Ishikawa (cell line): ENCODE measurements around the gene HBQ1.

Source experiments
- CEBPB ChIP-seq: IDR thresholded peaks from 2 replicates; pipeline ENCODE4 v1.6.1; 2012
- CREB1 ChIP-seq: IDR thresholded peaks from 2 replicates; pipeline ENCODE4 v1.6.1; 2012; ENCODE audit warnings: low read depth
- EGR1 ChIP-seq: IDR thresholded peaks from 2 replicates; pipeline ENCODE4 v1.6.1; 2012
- EP300 ChIP-seq: IDR thresholded peaks from 2 replicates; pipeline ENCODE4 v1.6.1; 2012; ENCODE audit warnings: borderline replicate concordance
- FOXM1 ChIP-seq: IDR thresholded peaks from 2 replicates; pipeline ENCODE4 v1.6.1; 2012; ENCODE audit warnings: low read depth, borderline replicate concordance
- NFIC ChIP-seq: IDR thresholded peaks from 2 replicates; pipeline ENCODE4 v1.6.1; 2012
- RAD21 ChIP-seq: IDR thresholded peaks from 2 replicates; pipeline ENCODE4 v1.6.1; 2012; ENCODE audit warnings: low read depth
- TAF1 ChIP-seq: IDR thresholded peaks from 2 replicates; pipeline ENCODE4 v1.6.1; 2012; ENCODE audit warnings: low read depth, mild to moderate bottlenecking
- TCF12 ChIP-seq: IDR thresholded peaks from 2 replicates; pipeline ENCODE4 v1.6.1; 2012; ENCODE audit warnings: low read depth
- TEAD4 ChIP-seq: IDR thresholded peaks from 2 replicates; pipeline ENCODE4 v1.6.1; 2012
- YY1 ChIP-seq: IDR thresholded peaks from 2 replicates; pipeline ENCODE4 v1.6.1; 2012; ENCODE audit warnings: low read depth
- ZBTB7A ChIP-seq: IDR thresholded peaks from 2 replicates; pipeline ENCODE4 v1.6.1; 2012; ENCODE audit warnings: low read depth
- TF ChIP-seq, protein P1 (sequence below): IDR thresholded peaks from 2 replicates; pipeline ENCODE4 v1.6.1; 2012
- TF ChIP-seq, protein P2 (sequence below): IDR thresholded peaks from 2 replicates; pipeline ENCODE4 v1.6.1; 2012; ENCODE audit warnings: low read depth, mild to moderate bottlenecking
- TF ChIP-seq, protein P3 (sequence below): IDR thresholded peaks from 2 replicates; pipeline ENCODE4 v1.6.1; 2012

Gene HBQ1

DNA sequence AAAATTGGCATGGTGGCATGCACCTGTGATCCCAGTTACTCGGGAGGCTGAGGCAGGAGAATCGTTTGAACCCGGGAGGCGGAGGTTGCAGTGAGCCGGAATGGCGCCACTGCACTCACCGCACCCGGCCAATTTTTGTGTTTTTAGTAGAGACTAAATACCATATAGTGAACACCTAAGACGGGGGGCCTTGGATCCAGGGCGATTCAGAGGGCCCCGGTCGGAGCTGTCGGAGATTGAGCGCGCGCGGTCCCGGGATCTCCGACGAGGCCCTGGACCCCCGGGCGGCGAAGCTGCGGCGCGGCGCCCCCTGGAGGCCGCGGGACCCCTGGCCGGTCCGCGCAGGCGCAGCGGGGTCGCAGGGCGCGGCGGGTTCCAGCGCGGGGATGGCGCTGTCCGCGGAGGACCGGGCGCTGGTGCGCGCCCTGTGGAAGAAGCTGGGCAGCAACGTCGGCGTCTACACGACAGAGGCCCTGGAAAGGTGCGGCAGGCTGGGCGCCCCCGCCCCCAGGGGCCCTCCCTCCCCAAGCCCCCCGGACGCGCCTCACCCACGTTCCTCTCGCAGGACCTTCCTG is at the start of gene HBQ1:
TSS of gene HBQ1 (plus strand) at position 359 of the 575 bp plus-strand sequence. CDS start at position 387, 28 bp downstream.
- TF ChIP-seq TAF1 (no peak), CREB1 (no peak), FOXM1 (no peak), TCF12 (no peak), ZBTB7A (no peak), RAD21 (no peak), TEAD4 (no peak), NFIC (no peak), YY1 (no peak)
- TF ChIP-seq, protein P1, sequence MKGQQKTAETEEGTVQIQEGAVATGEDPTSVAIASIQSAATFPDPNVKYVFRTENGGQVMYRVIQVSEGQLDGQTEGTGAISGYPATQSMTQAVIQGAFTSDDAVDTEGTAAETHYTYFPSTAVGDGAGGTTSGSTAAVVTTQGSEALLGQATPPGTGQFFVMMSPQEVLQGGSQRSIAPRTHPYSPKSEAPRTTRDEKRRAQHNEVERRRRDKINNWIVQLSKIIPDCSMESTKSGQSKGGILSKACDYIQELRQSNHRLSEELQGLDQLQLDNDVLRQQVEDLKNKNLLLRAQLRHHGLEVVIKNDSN: no peak
- TF ChIP-seq, protein P2, sequence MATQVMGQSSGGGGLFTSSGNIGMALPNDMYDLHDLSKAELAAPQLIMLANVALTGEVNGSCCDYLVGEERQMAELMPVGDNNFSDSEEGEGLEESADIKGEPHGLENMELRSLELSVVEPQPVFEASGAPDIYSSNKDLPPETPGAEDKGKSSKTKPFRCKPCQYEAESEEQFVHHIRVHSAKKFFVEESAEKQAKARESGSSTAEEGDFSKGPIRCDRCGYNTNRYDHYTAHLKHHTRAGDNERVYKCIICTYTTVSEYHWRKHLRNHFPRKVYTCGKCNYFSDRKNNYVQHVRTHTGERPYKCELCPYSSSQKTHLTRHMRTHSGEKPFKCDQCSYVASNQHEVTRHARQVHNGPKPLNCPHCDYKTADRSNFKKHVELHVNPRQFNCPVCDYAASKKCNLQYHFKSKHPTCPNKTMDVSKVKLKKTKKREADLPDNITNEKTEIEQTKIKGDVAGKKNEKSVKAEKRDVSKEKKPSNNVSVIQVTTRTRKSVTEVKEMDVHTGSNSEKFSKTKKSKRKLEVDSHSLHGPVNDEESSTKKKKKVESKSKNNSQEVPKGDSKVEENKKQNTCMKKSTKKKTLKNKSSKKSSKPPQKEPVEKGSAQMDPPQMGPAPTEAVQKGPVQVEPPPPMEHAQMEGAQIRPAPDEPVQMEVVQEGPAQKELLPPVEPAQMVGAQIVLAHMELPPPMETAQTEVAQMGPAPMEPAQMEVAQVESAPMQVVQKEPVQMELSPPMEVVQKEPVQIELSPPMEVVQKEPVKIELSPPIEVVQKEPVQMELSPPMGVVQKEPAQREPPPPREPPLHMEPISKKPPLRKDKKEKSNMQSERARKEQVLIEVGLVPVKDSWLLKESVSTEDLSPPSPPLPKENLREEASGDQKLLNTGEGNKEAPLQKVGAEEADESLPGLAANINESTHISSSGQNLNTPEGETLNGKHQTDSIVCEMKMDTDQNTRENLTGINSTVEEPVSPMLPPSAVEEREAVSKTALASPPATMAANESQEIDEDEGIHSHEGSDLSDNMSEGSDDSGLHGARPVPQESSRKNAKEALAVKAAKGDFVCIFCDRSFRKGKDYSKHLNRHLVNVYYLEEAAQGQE: no peak
- TF ChIP-seq, protein P3, sequence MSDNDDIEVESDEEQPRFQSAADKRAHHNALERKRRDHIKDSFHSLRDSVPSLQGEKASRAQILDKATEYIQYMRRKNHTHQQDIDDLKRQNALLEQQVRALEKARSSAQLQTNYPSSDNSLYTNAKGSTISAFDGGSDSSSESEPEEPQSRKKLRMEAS: no peak

DNA sequence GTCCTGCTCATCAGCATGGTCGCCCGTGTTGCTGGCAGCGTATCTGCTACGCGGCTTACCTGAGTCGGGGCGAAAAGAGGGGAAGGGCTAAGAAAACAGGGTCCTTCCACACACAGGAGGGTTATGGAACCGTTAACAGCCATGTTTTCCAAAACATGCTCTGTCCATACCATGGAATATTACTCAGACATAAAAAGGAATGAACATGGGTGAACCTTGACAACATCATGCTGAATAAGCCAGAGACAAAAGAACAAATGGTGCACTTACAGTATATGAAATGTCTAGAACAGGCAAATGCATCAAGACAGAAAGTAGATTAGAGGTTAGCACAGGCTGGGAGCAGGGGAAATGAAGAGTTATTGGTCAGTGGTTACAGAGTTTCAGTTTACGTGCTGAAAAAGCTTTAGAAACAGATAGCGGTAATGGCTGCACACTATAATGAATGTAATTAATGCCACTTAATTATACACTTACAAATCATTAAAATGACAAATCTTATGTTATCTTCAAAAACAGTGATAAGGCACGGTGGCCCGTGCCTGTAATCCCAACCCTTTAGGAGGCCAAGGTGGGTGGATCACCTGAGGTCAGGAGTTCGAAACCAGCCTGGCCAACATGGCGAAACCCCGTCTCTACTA is 49.6 kb upstream of the HBQ1 start:
- TF ChIP-seq NFIC (no peak), YY1 (no peak), ZBTB7A (no peak), RAD21 (no peak), CEBPB (no peak), EGR1 (no peak), TAF1 (no peak)

DNA sequence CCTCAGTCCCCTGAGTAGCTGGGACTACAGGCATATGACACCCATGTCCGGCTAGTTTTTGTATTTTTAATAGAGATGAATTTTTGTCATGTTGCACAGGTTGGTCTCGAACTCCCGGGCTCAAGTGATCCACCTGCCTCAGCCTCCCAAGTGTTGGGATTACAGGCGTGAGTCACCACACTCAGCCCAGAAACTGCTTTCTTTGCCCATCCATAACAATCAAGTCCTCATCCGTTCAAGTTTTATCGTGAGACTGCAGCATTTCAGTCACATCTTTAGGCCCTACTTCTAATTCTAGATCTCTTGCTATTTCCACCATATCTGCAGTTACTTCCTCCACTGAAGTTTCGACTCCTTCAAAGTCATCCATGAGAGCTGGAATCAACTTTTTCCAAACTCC is 48.1 kb upstream of the HBQ1 start:
- TF ChIP-seq, protein P3: no peak
- TF ChIP-seq, protein P1: no peak
- no peak for TF ChIP-seq CEBPB
- no peak for TF ChIP-seq TEAD4
- TF ChIP-seq EP300: no peak
- TF ChIP-seq FOXM1: no peak
- no peak for TF ChIP-seq CREB1
- no peak for TF ChIP-seq EGR1
- no peak for TF ChIP-seq TAF1
- TF ChIP-seq ZBTB7A: no peak
- TF ChIP-seq NFIC: no peak
- TF ChIP-seq, protein P2: no peak
- TF ChIP-seq YY1: no peak
- no peak for TF ChIP-seq TCF12
- no peak for TF ChIP-seq RAD21

DNA sequence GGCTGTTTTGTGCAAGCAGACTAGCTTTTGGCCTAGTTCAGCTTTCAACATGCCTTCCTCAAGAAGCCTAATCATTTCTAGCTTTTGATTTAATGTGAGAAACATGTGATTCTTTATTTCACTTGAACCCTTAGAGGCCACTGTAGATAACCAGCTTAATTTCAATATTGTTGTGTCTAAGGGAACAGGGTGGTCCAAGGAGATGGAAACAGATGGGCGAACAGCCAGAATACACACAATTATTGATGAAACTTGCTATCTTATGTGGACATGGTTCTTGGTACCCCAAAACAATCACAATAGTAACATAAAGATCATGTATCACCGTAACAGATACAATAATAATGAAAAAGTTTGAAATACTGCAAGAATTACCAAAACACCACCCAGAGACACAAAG is 46.5 kb upstream of the HBQ1 start:
- TF ChIP-seq YY1 (no peak), NFIC (no peak), TEAD4 (no peak), EGR1 (no peak), EP300 (no peak), CEBPB (no peak), FOXM1 (no peak), RAD21 (no peak), CREB1 (no peak), TAF1 (no peak), TCF12 (no peak), ZBTB7A (no peak)
- TF ChIP-seq, protein P3: no peak
- TF ChIP-seq, protein P1: no peak
- TF ChIP-seq, protein P2: no peak
